Nephron progenitor cell (in vitro differentiated cells): ENCODE measurements around the gene MMGT1.

Experiments
- DNase-seq: peaks from one replicate; pipeline ENCODE4 v3.0.0; 2021
- H3K27ac Mint-ChIP-seq: 2 replicates; pipeline ENCODE4 v1.8.0; 2021; ENCODE audit warnings: mild to moderate bottlenecking, moderate library complexity, mixed read lengths
- H3K27me3 Mint-ChIP-seq: 2 replicates; pipeline ENCODE4 v1.8.0; 2021; ENCODE audit warnings: mild to moderate bottlenecking, low read depth, mixed read lengths; ENCODE audit not compliant: poor library complexity
- H3K36me3 Mint-ChIP-seq: 2 replicates; pipeline ENCODE4 v1.8.0; 2021; ENCODE audit warnings: low read depth, mixed read lengths
- H3K4me1 Mint-ChIP-seq: 2 replicates; pipeline ENCODE4 v1.8.0; 2021; ENCODE audit warnings: mixed read lengths
- H3K4me3 Mint-ChIP-seq: 2 replicates; pipeline ENCODE4 v1.8.0; 2021; ENCODE audit warnings: mild to moderate bottlenecking, moderate library complexity, mixed read lengths
- H3K9me3 Mint-ChIP-seq: 2 replicates; pipeline ENCODE4 v1.8.0; 2021; ENCODE audit warnings: mild to moderate bottlenecking, moderate library complexity, mixed read lengths
- TF ChIP-seq, protein P1 (sequence below): fragments of 200-600 bp; sonication (generic); IDR thresholded peaks from 2 replicates; pipeline ENCODE4 v1.5.0; 2021; ENCODE audit warnings: antibody characterized with exemption

Gene MMGT1

DNA sequence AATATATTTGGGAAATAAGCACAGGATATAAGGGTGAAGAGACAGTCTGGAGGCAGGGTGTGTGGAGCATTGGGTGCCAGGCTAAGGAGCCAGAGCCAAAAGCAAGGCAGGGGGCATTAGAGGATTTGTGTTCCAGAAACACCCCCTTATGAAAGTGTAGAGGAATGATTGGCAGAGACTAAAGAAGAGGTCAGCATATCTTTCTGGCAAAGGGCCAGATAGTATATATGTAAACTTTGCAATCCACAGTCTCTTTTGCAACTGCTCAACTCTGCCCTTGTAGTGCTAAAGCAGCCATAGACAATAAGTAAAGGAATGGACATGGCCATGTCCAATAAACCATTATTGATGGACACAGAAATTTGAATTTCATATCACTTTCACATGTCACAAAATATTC is 7.9 kb upstream of the MMGT1 start:
- Mint-ChIP-seq H3K27me3 (no peaks in the 10 kb centered on the region), H3K4me1 (peaks cover 27% of the 10 kb centered on the region), H3K36me3 (no peaks in the 10 kb centered on the region), H3K4me3 (no peak overlapping the region), H3K9me3 (peaks cover 65% of the 10 kb centered on the region), H3K27ac (no peak overlapping the region)
- TF ChIP-seq, protein P1, sequence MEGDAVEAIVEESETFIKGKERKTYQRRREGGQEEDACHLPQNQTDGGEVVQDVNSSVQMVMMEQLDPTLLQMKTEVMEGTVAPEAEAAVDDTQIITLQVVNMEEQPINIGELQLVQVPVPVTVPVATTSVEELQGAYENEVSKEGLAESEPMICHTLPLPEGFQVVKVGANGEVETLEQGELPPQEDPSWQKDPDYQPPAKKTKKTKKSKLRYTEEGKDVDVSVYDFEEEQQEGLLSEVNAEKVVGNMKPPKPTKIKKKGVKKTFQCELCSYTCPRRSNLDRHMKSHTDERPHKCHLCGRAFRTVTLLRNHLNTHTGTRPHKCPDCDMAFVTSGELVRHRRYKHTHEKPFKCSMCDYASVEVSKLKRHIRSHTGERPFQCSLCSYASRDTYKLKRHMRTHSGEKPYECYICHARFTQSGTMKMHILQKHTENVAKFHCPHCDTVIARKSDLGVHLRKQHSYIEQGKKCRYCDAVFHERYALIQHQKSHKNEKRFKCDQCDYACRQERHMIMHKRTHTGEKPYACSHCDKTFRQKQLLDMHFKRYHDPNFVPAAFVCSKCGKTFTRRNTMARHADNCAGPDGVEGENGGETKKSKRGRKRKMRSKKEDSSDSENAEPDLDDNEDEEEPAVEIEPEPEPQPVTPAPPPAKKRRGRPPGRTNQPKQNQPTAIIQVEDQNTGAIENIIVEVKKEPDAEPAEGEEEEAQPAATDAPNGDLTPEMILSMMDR, result no peak
- no peak for DNase-seq

DNA sequence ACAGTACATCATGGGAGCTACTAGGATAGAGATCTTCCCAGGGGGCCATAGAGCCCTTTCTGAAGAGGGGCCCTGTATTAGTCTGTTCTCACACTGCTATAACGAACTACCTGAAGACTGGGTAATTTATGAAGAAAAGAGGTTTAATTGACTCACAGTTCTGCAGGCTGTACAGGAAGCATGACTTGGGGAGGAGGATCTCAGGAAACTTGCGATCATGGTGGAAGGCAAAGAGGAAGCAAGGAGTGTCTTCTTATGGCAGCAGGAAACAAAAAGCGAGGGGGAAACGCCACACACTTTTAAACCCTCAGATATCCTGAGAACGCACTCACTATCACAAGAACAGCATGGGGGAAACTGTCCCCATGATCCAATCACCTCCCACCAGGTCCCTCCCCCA is 7.2 kb upstream of the MMGT1 start:
- no peak overlapping the region for H3K27ac Mint-ChIP-seq
- H3K36me3 Mint-ChIP-seq, result no peaks in the 10 kb centered on the region
- TF ChIP-seq, protein P1, result no peak
- no peaks in the 10 kb centered on the region for H3K27me3 Mint-ChIP-seq
- peaks cover 25% of the 10 kb centered on the region for H3K4me1 Mint-ChIP-seq
- DNase-seq, result no peak
- no peak overlapping the region for H3K4me3 Mint-ChIP-seq
- peaks cover 61% of the 10 kb centered on the region for H3K9me3 Mint-ChIP-seq

DNA sequence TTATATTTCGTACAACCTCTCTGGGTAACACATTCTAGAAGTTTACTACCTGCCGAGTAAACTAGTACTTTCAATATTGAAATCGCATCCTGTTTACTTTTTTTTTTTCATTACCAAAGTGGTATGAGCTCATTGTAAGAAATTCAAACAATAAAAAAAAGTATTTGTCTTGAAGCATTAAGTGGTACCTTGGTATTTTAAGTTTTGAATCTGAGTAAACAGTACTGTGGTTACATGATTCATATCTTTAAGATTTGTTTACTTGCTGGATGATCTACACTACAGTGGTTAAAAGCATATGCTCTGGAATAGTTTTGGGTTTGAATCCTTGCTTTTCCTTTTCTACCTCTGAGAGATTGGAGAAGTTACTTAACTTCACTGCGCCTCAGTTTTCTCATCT is 3.8 kb upstream of the MMGT1 start:
- Mint-ChIP-seq H3K4me1 (peaks cover 18% of the 10 kb centered on the region), H3K36me3 (no peaks in the 10 kb centered on the region), H3K27ac (no peak overlapping the region), H3K27me3 (peaks cover 7% of the 10 kb centered on the region), H3K4me3 (no peak overlapping the region), H3K9me3 (peaks cover 63% of the 10 kb centered on the region)
- DNase-seq, result no peak
- TF ChIP-seq, protein P1, result no peak

DNA sequence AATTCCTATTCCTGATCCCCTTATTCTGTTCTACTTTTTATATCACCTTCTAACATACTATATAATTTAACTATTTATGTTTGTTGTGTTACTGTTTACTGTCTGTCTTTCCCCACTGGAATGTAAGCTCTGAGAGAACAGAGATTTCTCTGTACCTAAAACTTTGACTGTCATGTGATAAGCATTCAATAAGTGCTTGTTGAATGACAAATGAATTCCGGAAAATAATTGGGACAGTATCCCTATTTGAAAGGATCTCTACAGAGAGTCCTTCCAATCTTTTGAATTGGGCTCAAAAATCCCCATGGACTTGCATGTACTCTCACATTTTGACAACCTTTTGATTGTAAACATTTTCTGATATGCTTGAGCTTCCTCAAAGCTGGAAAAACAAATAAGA is 1.6 kb upstream of the MMGT1 start:
- TF ChIP-seq, protein P1, result no peak
- Mint-ChIP-seq H3K27me3 (peaks cover 7% of the 10 kb centered on the region), H3K27ac (no peak overlapping the region), H3K4me1 (peaks cover 29% of the 10 kb centered on the region), H3K9me3 (peaks cover 52% of the 10 kb centered on the region), H3K4me3 (no peak overlapping the region), H3K36me3 (no peaks in the 10 kb centered on the region)
- DNase-seq, result no peak

DNA sequence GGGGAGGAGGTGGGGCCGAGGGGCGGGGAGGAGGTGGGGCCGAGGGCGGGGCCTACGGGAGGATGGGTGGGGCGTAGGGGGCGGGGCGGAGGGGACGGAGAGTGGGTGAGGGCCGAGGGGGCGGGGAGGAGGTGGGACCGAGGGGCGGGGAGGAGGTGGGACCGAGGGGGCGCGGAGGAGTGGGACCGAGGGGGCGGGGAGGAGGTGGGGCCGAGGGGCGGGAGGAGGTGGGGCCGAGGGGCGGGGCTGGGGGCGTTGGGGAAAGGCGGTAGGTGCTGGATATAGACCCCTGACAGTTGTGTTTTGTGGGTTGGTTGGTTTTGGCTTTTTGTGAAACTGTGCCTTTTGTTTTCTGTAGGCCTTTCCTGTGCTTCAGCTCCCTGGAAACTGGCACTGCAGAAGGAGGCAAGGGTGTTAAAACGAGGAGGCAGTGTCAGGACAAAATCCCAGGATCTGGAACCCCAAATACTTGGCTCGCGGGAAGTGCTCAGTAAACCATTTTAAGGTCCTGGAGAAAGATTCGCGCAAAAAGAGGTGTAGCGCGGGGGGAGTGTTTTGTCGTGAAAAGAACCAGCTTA is 580 bp upstream of the MMGT1 start:
- Mint-ChIP-seq H3K27me3 (peaks cover 7% of the 10 kb centered on the region), H3K9me3 (peaks cover 51% of the 10 kb centered on the region), H3K27ac (no peak overlapping the region), H3K36me3 (no peaks in the 10 kb centered on the region), H3K4me3 (peak overlapping the region; percentile 83), H3K4me1 (peaks cover 29% of the 10 kb centered on the region)
- peak; percentile 78 for DNase-seq
- TF ChIP-seq, protein P1, result no peak

DNA sequence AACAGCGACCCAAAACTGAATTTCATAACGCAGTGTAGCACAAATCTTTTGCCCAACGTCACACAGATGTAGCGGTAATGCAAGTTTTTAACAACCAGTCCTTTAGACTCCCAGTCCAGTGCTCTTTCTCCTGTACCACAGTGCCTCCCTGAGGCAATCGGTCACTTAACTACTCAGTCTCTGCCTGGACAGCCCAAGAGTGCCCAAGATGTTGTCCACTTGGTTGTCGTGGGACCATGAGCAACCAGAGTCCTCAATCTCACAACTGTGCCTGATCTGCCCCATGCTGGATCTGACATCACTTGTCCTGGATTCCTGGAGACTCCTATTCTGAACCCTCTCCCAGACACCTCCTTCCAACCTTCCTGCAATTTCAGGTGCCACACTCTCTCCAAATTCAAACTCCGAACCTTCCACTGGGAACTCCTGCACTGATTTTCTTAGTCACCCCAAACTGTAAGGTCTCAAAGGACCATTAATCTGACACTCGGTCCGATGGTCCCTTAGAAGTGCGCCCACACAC is 702 bp downstream of the MMGT1 start:
- TF ChIP-seq, protein P1, result no peak
- DNase-seq, result no peak
- Mint-ChIP-seq H3K27me3 (peaks cover 7% of the 10 kb centered on the region), H3K27ac (peak overlapping the region; percentile 100), H3K4me1 (peaks cover 29% of the 10 kb centered on the region), H3K36me3 (peaks cover 3% of the 10 kb centered on the region), H3K9me3 (peaks cover 45% of the 10 kb centered on the region), H3K4me3 (peak overlapping the region; percentile 92)
